H54 (cell line): ENCODE measurements around the gene RAMP3.
A peak's percentile ranks its signal among the peaks of the same experiment; 100 is the strongest.
"Not testable (repeated sequence)": the region's sequence is repeated elsewhere in the genome, so short reads cannot be mapped to it uniquely, and the experiment has no call there.

Experiments
- DNase-seq: peaks from one replicate; pipeline ENCODE4 v3.0.0; 2011; ENCODE audit warnings: low spot score, mixed read lengths; ENCODE audit not compliant: insufficient read length
- FAIRE-seq: peaks from 3 replicates; lab custom pipeline; 2011; peaks lifted over from hg19 to GRCh38; lab: Jason Lieb, UNC
- POLR2A ChIP-seq: IDR thresholded peaks from 2 replicates; pipeline ENCODE4 v1.6.1; 2011; ENCODE audit warnings: low read depth, mild to moderate bottlenecking, low read length

Gene RAMP3, protein sequence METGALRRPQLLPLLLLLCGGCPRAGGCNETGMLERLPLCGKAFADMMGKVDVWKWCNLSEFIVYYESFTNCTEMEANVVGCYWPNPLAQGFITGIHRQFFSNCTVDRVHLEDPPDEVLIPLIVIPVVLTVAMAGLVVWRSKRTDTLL

GRCh38 chr7:45157653-45158401, at the start of gene RAMP3:
Gene RAMP3 (plus strand): TSS chr7:45157791. CDS start chr7:45157829, 38 bp downstream.
- no peak for DNase-seq
- FAIRE-seq: no peak
- TF ChIP-seq POLR2A: no peak

DNA sequence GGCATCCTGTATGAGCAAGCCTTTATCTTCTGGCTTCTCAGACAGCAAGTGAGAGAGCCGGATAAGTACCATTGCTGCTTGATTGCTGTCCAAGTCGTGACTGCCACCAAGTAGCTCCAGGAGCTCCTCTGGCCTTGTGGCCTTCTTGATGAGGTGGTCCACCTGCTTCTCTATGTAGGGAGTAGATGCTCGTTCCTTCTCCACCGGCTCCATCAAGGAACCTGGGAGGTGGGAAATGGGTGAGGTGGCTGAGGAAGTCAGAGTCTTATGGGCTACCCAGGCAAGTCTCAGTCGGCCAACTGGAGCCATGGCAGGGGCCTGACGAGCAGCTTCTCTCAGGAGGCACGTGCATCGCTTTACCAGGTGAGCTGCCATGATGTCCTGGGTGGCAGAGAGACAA, 48.7 kb upstream of the RAMP3 start:
- no peak for DNase-seq
- no peak for FAIRE-seq
- no peak for TF ChIP-seq POLR2A

- FAIRE-seq (peak; percentile 70), DNase-seq (peak; percentile 98)
- TF ChIP-seq POLR2A: peak; percentile 99
Observed at GRCh38 chr7:45111298-45112223, 46.0 kb upstream of the RAMP3 start, which contains the start of gene TBRG4. Gene TBRG4 (minus strand): TSS chr7:45111697. CDS start chr7:45109237, 2,460 bp downstream.

DNA sequence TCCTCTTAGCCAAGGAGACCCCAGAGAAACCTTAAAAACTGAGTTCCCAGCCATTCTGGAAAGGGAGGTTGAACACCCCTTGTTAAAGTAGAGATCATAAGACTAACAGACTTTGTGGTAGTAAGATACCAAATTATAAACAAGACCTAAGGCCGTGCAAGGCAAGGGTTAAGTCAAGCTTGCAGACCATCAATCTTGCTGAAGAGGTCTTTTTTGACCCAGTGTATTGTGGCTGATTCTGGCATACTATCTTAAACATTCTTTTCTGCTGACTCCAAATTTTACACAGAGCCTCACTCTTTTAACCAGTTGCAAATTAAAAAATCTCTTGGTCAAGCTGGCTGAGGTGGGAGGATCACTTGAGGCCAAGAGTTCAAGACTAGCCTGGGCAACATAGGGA, 44.9 kb upstream of the RAMP3 start:
- DNase-seq (no peak), FAIRE-seq (no peak)
- no peak for TF ChIP-seq POLR2A

DNA sequence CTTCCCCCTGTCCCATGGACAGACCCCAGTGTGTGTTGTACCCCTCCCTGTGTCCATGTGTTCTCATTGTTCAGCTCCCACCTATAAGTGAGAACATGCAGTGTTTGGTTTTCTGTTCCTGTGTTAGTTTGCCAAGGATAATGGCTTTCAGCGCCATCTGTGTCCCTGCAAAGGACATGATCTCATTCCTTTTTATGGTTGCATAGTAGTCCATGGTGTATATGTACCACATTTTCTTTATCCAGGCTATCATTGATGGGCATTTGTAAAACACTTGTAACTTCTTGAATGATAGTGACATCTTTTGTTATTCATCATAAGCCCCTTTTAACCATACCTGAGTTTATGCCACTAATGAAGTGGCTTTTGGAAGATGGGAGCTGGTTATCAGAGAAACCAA, 43.3 kb upstream of the RAMP3 start:
- not testable (repeated sequence) for DNase-seq, FAIRE-seq

DNA sequence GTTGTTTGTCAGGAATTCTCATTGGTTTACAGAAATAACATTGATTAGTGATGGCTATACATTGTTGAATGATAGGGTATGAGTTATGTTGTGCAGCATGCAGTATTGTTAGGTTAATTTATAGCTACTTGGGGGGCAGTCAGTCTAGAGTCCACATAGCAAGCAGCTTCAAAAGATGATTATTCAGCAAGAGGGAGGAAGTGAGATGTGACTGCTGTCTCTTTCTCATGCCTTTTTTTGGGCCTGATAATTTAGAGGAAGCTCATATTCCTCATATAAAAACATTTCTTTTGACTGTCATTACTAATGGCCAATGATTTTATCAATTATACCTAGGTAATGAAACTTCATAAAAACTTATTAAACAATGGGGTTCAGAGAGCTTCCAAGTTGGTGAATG, 42.7 kb upstream of the RAMP3 start:
- TF ChIP-seq POLR2A: no peak
- DNase-seq (no peak), FAIRE-seq (no peak)

- no peak for TF ChIP-seq POLR2A
- DNase-seq (no peak), FAIRE-seq (no peak)
Observed at GRCh38 chr7:45116048-45116447, 41.5 kb upstream of the RAMP3 start.

DNA sequence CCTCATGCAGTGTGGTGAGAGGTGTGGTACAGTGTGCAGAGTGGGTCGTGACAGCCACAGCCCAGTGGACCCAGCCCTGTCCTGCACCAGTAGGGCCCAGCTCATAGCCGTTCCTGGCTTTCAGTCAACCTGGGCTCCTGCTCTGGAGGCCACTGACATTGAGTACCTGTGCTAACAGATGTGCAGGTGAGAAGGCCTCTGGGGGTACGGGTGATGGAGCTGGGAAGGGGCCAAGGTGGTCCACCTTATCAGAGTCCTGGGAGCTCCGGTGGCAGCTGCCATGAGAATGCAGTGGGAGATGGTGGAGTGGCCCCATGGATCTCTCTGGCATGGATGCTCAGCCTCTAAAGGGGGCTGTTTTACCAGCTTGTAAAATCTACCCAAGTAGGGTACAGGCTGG, 40.0 kb upstream of the RAMP3 start:
- FAIRE-seq (no peak), DNase-seq (no peak)

GRCh38 chr7:45118292-45118691, 39.3 kb upstream of the RAMP3 start:
- FAIRE-seq: no peak
- no peak for TF ChIP-seq POLR2A
- no peak for DNase-seq

More for the DNA sequence above, 40.0 kb upstream of the RAMP3 start:
- no peak for TF ChIP-seq POLR2A

DNA sequence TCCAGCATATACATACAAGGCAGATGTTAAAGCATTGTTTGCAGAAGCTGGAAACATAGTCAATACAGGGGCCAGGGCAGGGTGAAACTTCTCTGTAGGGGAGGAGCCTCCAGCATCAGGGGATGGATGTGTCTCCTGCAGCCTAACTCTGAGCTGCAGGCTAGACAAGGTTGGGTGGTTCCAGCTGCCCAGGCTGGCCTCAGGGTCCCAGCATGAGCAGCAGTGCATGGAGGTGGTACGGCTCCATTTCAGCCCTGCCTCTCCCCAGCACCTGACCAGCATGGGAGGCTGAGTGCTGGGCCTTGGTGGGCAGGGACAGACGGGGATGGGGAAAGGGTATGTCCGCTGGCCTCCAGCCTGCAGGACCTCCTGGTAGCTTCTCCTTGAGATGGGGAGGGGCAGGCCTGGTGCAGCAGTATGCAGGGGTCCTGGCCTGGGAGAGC, 38.7 kb upstream of the RAMP3 start:
- no peak for TF ChIP-seq POLR2A
- FAIRE-seq: no peak
- no peak for DNase-seq

DNA sequence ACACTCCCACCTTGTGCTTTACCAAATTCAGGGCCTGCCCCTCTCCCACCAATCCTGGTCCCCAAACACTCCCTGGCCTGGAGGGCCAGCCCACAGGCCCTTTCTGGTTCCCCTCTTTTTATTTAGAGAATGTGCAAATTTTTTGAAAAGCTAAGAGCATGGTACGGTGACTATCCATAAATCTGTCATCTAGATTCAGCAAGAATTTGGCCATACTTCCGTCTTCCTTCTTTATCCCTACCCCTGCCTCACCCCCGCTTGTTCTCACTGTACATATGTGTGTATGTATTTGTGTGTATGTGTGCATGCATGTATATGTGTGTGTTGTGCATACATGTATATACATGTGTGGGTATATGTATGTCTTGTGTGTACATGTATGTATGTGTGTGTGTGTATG, 38.0 kb upstream of the RAMP3 start:
- TF ChIP-seq POLR2A: no peak
- DNase-seq (no peak), FAIRE-seq (no peak)

DNA sequence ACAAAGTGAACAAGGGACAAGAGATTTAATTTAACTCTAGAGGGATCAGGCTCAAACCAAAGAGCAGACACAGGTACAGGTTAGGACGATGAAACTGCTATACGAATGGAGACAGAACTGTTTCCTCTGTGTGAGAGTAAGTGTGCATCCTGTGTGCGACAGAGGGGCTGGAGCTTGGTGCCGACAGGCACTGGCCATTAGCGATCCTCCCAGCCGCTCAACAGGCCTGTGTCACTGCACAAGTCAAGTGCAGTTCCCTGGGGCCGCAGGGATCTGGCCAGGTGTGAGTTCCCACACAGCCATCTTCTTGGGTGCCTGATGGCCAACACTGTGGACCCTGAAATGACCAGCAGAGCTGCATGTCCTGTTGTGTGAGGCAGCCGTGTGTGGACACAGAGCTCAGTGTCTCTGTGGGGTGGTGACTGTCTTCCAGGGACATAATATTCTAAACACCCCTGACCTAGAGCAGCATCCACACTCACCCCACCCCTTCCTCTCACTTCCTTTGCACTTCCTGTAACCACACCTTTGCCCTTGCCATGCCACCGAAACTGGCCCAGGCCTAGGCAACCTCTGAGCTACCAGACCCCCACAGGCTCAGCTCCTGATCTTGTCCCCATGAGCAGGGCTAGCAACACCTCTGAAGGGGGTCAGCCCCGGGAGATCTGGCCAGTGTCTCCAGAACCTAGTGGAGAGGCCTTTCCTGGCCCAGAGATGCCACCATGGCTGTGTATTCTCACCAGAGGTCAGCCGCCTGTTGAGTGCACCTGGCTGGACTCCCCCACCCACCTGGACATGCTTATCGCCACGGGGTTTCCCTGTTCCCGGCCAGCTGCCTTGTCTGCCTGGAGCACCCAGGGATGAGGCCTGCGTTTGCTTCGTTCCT, 34.4 kb upstream of the RAMP3 start:
- DNase-seq: no peak
- FAIRE-seq: no peak
- TF ChIP-seq POLR2A: no peak

GRCh38 chr7:45123913-45124710, 33.5 kb upstream of the RAMP3 start:
- DNase-seq: no peak
- TF ChIP-seq POLR2A: no peak
- no peak for FAIRE-seq
